Measurements from ENCODE around the gene PRODH2. TPM values are rescaled to one million over a fixed set of nuclear protein-coding genes. Genes with fewer than 3 reads are reported as not detected.

PRODH2 gene
- total and polyA plus RNA-seq, 10 of the 15 experiments (the other 5 are each of a cell fraction or from before 2014, with no cell fraction given) = 0.07 TPM; not detected in 9

GRCh38 chr19:35846038-35846668, 33.5 kb upstream of the PRODH2 start:
- Histone ChIP-seq H3K4me1 (ENCODE audit: control insufficient read depth, insufficient read depth, low read length) (no peaks in the 10 kb centered on the region), H2AFZ (ENCODE audit: control insufficient read depth, low read depth, low read length) (no peak overlapping the region), H4K20me1 (ENCODE audit: control insufficient read depth, insufficient read depth) (no peaks in the 10 kb centered on the region), H3K27me3 (replicated peaks in 1 of 2; ENCODE audit: control insufficient read depth in 2 of 2, insufficient read depth in 2 of 2, low read length in 1 of 2) (peaks cover 3 to 5% of the 10 kb centered on the region in 2 experiments; a peak in 3 of 4 replicates), H3K79me2 (ENCODE audit: control insufficient read depth, insufficient read depth, low read length) (no peaks in the 10 kb centered on the region), H3K27ac (ENCODE audit: control insufficient read depth, insufficient read depth) (no peak overlapping the region), H3K36me3 (ENCODE audit: control insufficient read depth in 2 of 2, insufficient read depth in 2 of 2, low read length in 1 of 2) (no peaks in the 10 kb centered on the region), H3K9me3 (replicated peaks; ENCODE audit: control insufficient read depth, insufficient read depth, low read length) (no peaks in the 10 kb centered on the region; the same call in 2 of the 3 replicates), H3K4me3 (no peak overlapping the region), H3K4me2 (ENCODE audit: control insufficient read depth, insufficient read depth) (no peak overlapping the region), H3K9ac (ENCODE audit: control insufficient read depth, insufficient read depth, low read length) (no peak overlapping the region)
- ChIA-PET SMC1A (ENCODE audit: uncharacterized antibody, unreplicated experiment) (no interaction called here), POLR2A (no interaction called here), CTCF (no interaction called here), RAD21 (ENCODE audit: unreplicated experiment) (no interaction called here)
- in situ Hi-C loops (cut with MboI) = no loop called here
- DNase-seq (ENCODE audit: low read depth, low spot score) (no peak), ATAC-seq (no peak; the same call in 2 of the 3 replicates), FAIRE-seq (no peak)
- intact Hi-C loops (cut with micrococcal nuclease; ENCODE audit: unreplicated experiment) = no loop called here
- 21% methylated on average over 26 of the region's 26 CpGs for WGBS (ENCODE audit: insufficient coverage, insufficient replicate concordance, low lambda C conversion rate, missing lambda C conversion rate)
- BruUV-seq (replicated peaks) = no TSS peak
- TF ChIP-seq HDGF (IDR thresholded peaks at IDR 0.05) (no peak), CBX5 (IDR thresholded peaks at IDR 0.05; ENCODE audit: low read depth) (no peak), MYB (IDR thresholded peaks at IDR 0.05; ENCODE audit: borderline replicate concordance, low read depth, low read length) (no peak), RCOR1 (conservative IDR thresholded peaks at IDR 0.05; ENCODE audit: low read depth, low read length) (no peak), CREB1 (IDR thresholded peaks at IDR 0.05; ENCODE audit: low read depth) (no peak), KDM1A (IDR thresholded peaks at IDR 0.05; ENCODE audit: borderline replicate concordance) (no peak), CREM (IDR thresholded peaks at IDR 0.05; ENCODE audit: low read depth) (no peak)
